HCT116 (cell line): Measurements from ENCODE around the gene DISP2. TPM values are rescaled to one million over a fixed set of nuclear protein-coding genes. Genes with fewer than 3 reads are reported as not detected.

ENCODE experiments used
- ATAC-seq: fragments of 200-7000 bp; cut with Tn5 transposase; 2 replicates; pipeline ENCODE4 v1.9.1; 2020; ENCODE audit warnings: mild to moderate bottlenecking, moderate library complexity
- BruUV-seq: library from RNA; stranded (reverse); fragments of 400-500 nt; replicated peaks from 2 replicates; lab custom pipeline; 2021; lab: Mats Ljungman, UMichigan
- CTCF ChIA-PET: fragments of 300-600 bp; sonication (Branson Sonifier 250); formaldehyde crosslinking; loops from one replicate; lab custom pipeline; 2021; ENCODE audit warnings: antibody characterized with exemption; lab: Charles Lee
- POLR2A ChIA-PET: fragments of 300-600, 350-600 bp; sonication (Branson Sonifier 250); formaldehyde crosslinking; loops from one replicate; lab custom pipeline; 2021; ENCODE audit warnings: antibody characterized with exemption; lab: Charles Lee
- RAD21 ChIA-PET, 2 experiments: fragments of 300-600 bp; sonication (Branson Sonifier 250); formaldehyde crosslinking; loops; one replicate each; lab custom pipeline; 2023; ENCODE audit warnings: low total read pairs in 2 of 2; ENCODE audit not compliant: uncharacterized antibody in 2 of 2, unreplicated experiment in 2 of 2, low non-redundant PET in 1 of 2; lab: Charles Lee
- DNase-seq: peaks from one replicate; pipeline ENCODE4 v3.0.0-alpha.2; 2010; ENCODE audit warnings: low read depth, low spot score
- H2AFZ ChIP-seq: fragments of 200-600 bp; shearing (Covaris generic), sonication (generic); 2 replicates; pipeline ENCODE4 v1.6.1; 2017; ENCODE audit warnings: low read depth, mixed run types, mixed read lengths, antibody characterized with exemption, low read length; ENCODE audit not compliant: poor library complexity, severe bottlenecking
- H3K27ac ChIP-seq: 2 replicates; pipeline ENCODE4 v1.5.1; 2012; ENCODE audit warnings: low read depth, low read length
- H3K27me3 ChIP-seq: fragments of 200-600 bp; sonication (generic); 2 replicates; pipeline ENCODE4 v1.6.1; 2016; ENCODE audit warnings: mixed run types, low read length, mixed read lengths; ENCODE audit not compliant: insufficient read depth
- H3K36me3 ChIP-seq, 2 experiments: fragments of 200-500 bp in 1 of 2; fragments of 200-600 bp in 1 of 2; sonication (Bioruptor generic) in 1 of 2; sonication (generic) in 1 of 2; 2 replicates each; pipeline versions ENCODE4 v1.5.1 to v1.6.1; 2014 to 2016; ENCODE audit warnings: low read length in 2 of 2, inconsistent platforms in 1 of 2, mixed read lengths in 1 of 2, mixed run types in 1 of 2; ENCODE audit not compliant: insufficient read depth in 2 of 2, control insufficient read depth in 1 of 2
- H3K4me1 ChIP-seq, 2 experiments: fragments of 200-600 bp in 1 of 2; sonication (generic) in 1 of 2; 2 replicates each; pipeline versions ENCODE4 v1.5.1 to v1.6.1; 2012 to 2017; ENCODE audit warnings: low read length in 2 of 2, inconsistent platforms in 1 of 2, mild to moderate bottlenecking in 1 of 2, mixed read lengths in 1 of 2, mixed run types in 1 of 2, moderate library complexity in 1 of 2; ENCODE audit not compliant: insufficient read depth in 2 of 2, control insufficient read depth in 1 of 2
- H3K4me2 ChIP-seq: fragments of 200-600 bp; sonication (generic); 2 replicates; pipeline ENCODE4 v1.6.1; 2017; ENCODE audit warnings: mixed run types, low read length, mixed read lengths
- H3K4me3 ChIP-seq, 2 experiments: fragments of 200-600 bp in 1 of 2; sonication (generic) in 1 of 2; replicated peaks in 1 of 2; 2 replicates each; pipeline ENCODE4 v1.5.1; 2011 to 2016; ENCODE audit warnings: low read length in 2 of 2, control low read depth in 1 of 2, low read depth in 1 of 2, mild to moderate bottlenecking in 1 of 2, mixed read lengths in 1 of 2, mixed run types in 1 of 2
- H3K79me2 ChIP-seq: fragments of 200-600 bp; sonication (generic); 2 replicates; pipeline ENCODE4 v1.6.1; 2017; ENCODE audit warnings: mild to moderate bottlenecking, mixed run types, low read length, moderate library complexity, mixed read lengths; ENCODE audit not compliant: insufficient read depth
- H3K9ac ChIP-seq: fragments of 200-600 bp; sonication (generic); 2 replicates; pipeline ENCODE4 v1.6.1; 2016; ENCODE audit warnings: low read length, mixed read lengths
- H3K9me2 ChIP-seq: fragments of 200-600 bp; sonication (generic), shearing (Covaris generic); 2 replicates; pipeline ENCODE4 v1.6.1; 2017; ENCODE audit warnings: mixed run types, mild to moderate bottlenecking, moderate library complexity; ENCODE audit not compliant: insufficient read depth
- H3K9me3 ChIP-seq, 2 experiments: fragments of 200-500 bp in 1 of 2; fragments of 200-600 bp in 1 of 2; sonication (Bioruptor generic) in 1 of 2; sonication (generic) in 1 of 2; 2 replicates each; pipeline ENCODE4 v1.6.1; 2014 to 2017; ENCODE audit warnings: low read length in 2 of 2, mixed read lengths in 2 of 2, inconsistent platforms in 1 of 2, low read depth in 1 of 2, mild to moderate bottlenecking in 1 of 2, mixed run types in 1 of 2, moderate library complexity in 1 of 2; ENCODE audit not compliant: control insufficient read depth in 1 of 2, insufficient read depth in 1 of 2
- H4K20me1 ChIP-seq: fragments of 200-600 bp; sonication (generic), shearing (Covaris generic); 2 replicates; pipeline ENCODE4 v1.6.1; 2017; ENCODE audit warnings: mixed run types, mild to moderate bottlenecking, moderate library complexity; ENCODE audit not compliant: insufficient read depth
- ATF3 ChIP-seq: IDR thresholded peaks from 2 replicates; pipeline ENCODE4 v1.6.1; 2012
- CTCF ChIP-seq, 3 experiments: fragments of 200-600 bp in 1 of 3; sonication (generic) in 1 of 3; IDR thresholded peaks in 2 of 3; conservative IDR thresholded peaks in 1 of 3; 2 replicates each; pipeline ENCODE4 v1.5.1; 2012 to 2017; ENCODE audit warnings: low read depth in 2 of 3, low read length in 2 of 3, antibody characterized with exemption in 1 of 3, borderline replicate concordance in 1 of 3, control low read depth in 1 of 3, mild to moderate bottlenecking in 1 of 3, mixed read lengths in 1 of 3, mixed run types in 1 of 3, moderate library complexity in 1 of 3; ENCODE audit not compliant: insufficient read depth in 1 of 3
- ELF1 ChIP-seq: IDR thresholded peaks from 2 replicates; pipeline ENCODE4 v1.6.1; 2012; ENCODE audit warnings: low read depth, borderline replicate concordance
- MAX ChIP-seq: IDR thresholded peaks from 2 replicates; pipeline ENCODE4 v1.6.1; 2012
- POLR2A ChIP-seq: IDR thresholded peaks from 2 replicates; pipeline ENCODE4 v1.7.0; 2011; ENCODE audit warnings: borderline replicate concordance; ENCODE audit not compliant: insufficient read depth, insufficient read length; ENCODE audit errors: extremely low read depth
- POLR2AphosphoS5 ChIP-seq: IDR thresholded peaks from 2 replicates; pipeline ENCODE4 v1.6.1; 2011; ENCODE audit warnings: mild to moderate bottlenecking, low read depth, low read length, moderate library complexity
- RAD21 ChIP-seq: IDR thresholded peaks from 2 replicates; pipeline ENCODE4 v1.6.1; 2012; ENCODE audit warnings: low read depth, mild to moderate bottlenecking
- SIN3A ChIP-seq: IDR thresholded peaks from 2 replicates; pipeline ENCODE4 v1.6.1; 2012; ENCODE audit warnings: low read depth
- SRF ChIP-seq: IDR thresholded peaks from 2 replicates; pipeline ENCODE4 v1.6.1; 2012; ENCODE audit warnings: low read depth
- TCF7L2 ChIP-seq: IDR thresholded peaks from 2 replicates; pipeline ENCODE4 v1.7.0; 2011; ENCODE audit warnings: borderline replicate concordance, inconsistent platforms; ENCODE audit not compliant: insufficient read depth, insufficient read length; ENCODE audit errors: extremely low read depth
- ZFX ChIP-seq: fragments of 450-650 bp; IDR thresholded peaks from 2 replicates; pipeline ENCODE4 v1.6.1; 2017
- ZNF274 ChIP-seq: fragments of 200-500 bp; sonication (Bioruptor generic); IDR thresholded peaks from 2 replicates; pipeline ENCODE4 v1.6.1; 2014; ENCODE audit warnings: mild to moderate bottlenecking, low read depth, low read length, inconsistent platforms
- intact Hi-C: fragments of 100-400 bp; cut with micrococcal nuclease; formaldehyde crosslinking; loops from 2 replicates; pipeline ENCODE4 v1.10.0; 2022
- total RNA-seq: library from RNA; stranded (reverse); gene quantifications from one replicate; pipeline ENCODE4 v1.2.1, GENCODE V29; 2021; ENCODE audit not compliant: unreplicated experiment

Gene DISP2
- total RNA-seq, 1 experiment from 2014 or later = 3.3 TPM

GRCh38 chr15:40397688-40398412, 39.8 kb downstream of the DISP2 start:
- POLR2A ChIA-PET = interaction anchor here (0.9 kb wide), 1 partner anchor 8 kb away, joined by 4 read pairs; the partner anchor contains the start of gene IVD
- no peak for DNase-seq
- RAD21 ChIA-PET = no interaction called here
- H3K4me1 ChIP-seq = no peaks in the 10 kb centered on the region
- H3K79me2 ChIP-seq = no peaks in the 10 kb centered on the region
- H3K4me3 ChIP-seq = no peak overlapping the region
- ATAC-seq = no peak
- BruUV-seq = no TSS peak
- intact Hi-C loops = no loop called here
- no peak overlapping the region for H3K27ac ChIP-seq
- H3K36me3 ChIP-seq = peaks cover 11% of the 10 kb centered on the region in 2 experiments; a peak in 3 of 4 replicates
- H3K9me3 ChIP-seq = no peaks in the 10 kb centered on the region
- H2AFZ ChIP-seq = no peak overlapping the region
- no peaks in the 10 kb centered on the region for H3K27me3 ChIP-seq
- CTCF ChIA-PET = interaction anchor here (1.1 to 1.2 kb wide), 2 partner anchors 30 to 60 kb away, joined by 3 read pairs; no protein-coding TSS in a partner anchor
- TF ChIP-seq POLR2A = no peak
- no peak for TF ChIP-seq ZNF274
- TF ChIP-seq MAX = no peak
- H4K20me1 ChIP-seq = no peaks in the 10 kb centered on the region
- H3K9me2 ChIP-seq = no peaks in the 10 kb centered on the region
- no peak overlapping the region for H3K4me2 ChIP-seq
- H3K9ac ChIP-seq = no peak overlapping the region

- Histone ChIP-seq H3K4me3 (no peak overlapping the region), H4K20me1 (no peaks in the 10 kb centered on the region), H3K9me3 (no peaks in the 10 kb centered on the region), H3K27me3 (no peaks in the 10 kb centered on the region), H3K9ac (no peak overlapping the region), H3K79me2 (no peaks in the 10 kb centered on the region), H3K9me2 (no peaks in the 10 kb centered on the region), H3K36me3 (peaks cover 5 to 7% of the 10 kb centered on the region in 2 experiments; a peak in 3 of 4 replicates), H2AFZ (no peak overlapping the region), H3K27ac (no peak overlapping the region), H3K4me2 (no peak overlapping the region), H3K4me1 (no peaks in the 10 kb centered on the region)
- DNase-seq (no peak), ATAC-seq (no peak)
- intact Hi-C loops = no loop called here
- POLR2A ChIA-PET = no interaction called here
- CTCF ChIA-PET = interaction anchor here (1.1 to 1.2 kb wide), 2 partner anchors 31 to 60 kb away, joined by 3 read pairs; no protein-coding TSS in a partner anchor
- RAD21 ChIA-PET = no interaction called here
- no peak for TF ChIP-seq ELF1
- no peak for TF ChIP-seq POLR2AphosphoS5
- no peak for TF ChIP-seq POLR2A
- TF ChIP-seq RAD21 = no peak
- no peak for TF ChIP-seq SRF
- TF ChIP-seq ZFX = no peak
- no peak for TF ChIP-seq SIN3A
- no peak for TF ChIP-seq ATF3
- no peak for TF ChIP-seq CTCF (IDR thresholded peaks at IDR 0.05 in 2 of 3, conservative IDR thresholded peaks at IDR 0.05 in 1 of 3; ENCODE audit: borderline replicate concordance in 1 of 3, insufficient read depth in 1 of 3, low read depth in 2 of 3, low read length in 2 of 3)
- TF ChIP-seq TCF7L2 = no peak
- BruUV-seq = no TSS peak
Observed at GRCh38 chr15:40398413-40398873, 40.4 kb downstream of the DISP2 start.
